Right lobe of liver (tissue), 4 donors: ENCODE measurements around the gene EYA4.

Source experiments
- POLR2A ChIP-seq: fragments of 450-650 bp; IDR thresholded peaks from one replicate; pipeline ENCODE4 v1.6.1; 2017; ENCODE audit warnings: antibody characterized with exemption, mild to moderate bottlenecking
- TF ChIP-seq, protein P1 (sequence below), 4 donors: fragments of 200-600 bp in 3 of 4; fragments of 450-650 bp in 1 of 4; IDR thresholded peaks; one replicate each; pipeline versions ENCODE4 v1.5.1 to v1.8.0; 2016 to 2022; ENCODE audit warnings: antibody characterized with exemption in 4 of 4, mild to moderate bottlenecking in 2 of 4
- donor health status: DM: no; HTN: no; CAD: no.
- donor health status: DM: no; HTN: no; CAD: no.
- donor health status: DM: no; HTN: yes; CAD: no.

DNA sequence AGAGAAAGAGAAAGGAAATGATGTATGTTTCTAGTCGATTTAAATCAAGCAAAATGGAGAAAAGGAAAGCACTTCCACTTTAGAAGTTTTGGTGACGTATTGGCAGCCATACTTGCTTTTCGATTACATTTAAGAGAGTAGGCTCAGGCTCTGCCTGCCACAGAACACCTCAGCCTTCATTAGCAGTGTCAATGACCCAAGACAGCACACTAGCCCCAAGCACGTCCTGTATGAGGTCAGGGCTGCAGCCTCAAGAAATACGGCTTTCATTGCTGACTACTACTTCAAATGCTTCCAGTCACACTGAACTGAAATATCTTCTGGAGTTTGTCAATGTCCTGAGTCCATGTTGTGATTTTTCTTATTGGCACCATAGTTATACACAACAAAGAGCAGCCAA lies 285.3 kb downstream of the EYA4 start:
- TF ChIP-seq, protein P1, sequence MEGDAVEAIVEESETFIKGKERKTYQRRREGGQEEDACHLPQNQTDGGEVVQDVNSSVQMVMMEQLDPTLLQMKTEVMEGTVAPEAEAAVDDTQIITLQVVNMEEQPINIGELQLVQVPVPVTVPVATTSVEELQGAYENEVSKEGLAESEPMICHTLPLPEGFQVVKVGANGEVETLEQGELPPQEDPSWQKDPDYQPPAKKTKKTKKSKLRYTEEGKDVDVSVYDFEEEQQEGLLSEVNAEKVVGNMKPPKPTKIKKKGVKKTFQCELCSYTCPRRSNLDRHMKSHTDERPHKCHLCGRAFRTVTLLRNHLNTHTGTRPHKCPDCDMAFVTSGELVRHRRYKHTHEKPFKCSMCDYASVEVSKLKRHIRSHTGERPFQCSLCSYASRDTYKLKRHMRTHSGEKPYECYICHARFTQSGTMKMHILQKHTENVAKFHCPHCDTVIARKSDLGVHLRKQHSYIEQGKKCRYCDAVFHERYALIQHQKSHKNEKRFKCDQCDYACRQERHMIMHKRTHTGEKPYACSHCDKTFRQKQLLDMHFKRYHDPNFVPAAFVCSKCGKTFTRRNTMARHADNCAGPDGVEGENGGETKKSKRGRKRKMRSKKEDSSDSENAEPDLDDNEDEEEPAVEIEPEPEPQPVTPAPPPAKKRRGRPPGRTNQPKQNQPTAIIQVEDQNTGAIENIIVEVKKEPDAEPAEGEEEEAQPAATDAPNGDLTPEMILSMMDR (IDR thresholded peaks at IDR 0.05): no peak
- no peak for TF ChIP-seq POLR2A
